GM18498 (cell line): ENCODE results near the gene MAPRE2.
"Not testable (repeated sequence)": the region's sequence is repeated elsewhere in the genome, so short reads cannot be mapped to it uniquely, and the experiment has no call there.

Experiments used
- ATAC-seq: cut with Tn5 transposase; IDR thresholded peaks from one replicate; pipeline ENCODE4 v1.9.1; 2021; ENCODE audit warnings: mild to moderate bottlenecking, moderate library complexity; ENCODE audit not compliant: unreplicated experiment

Gene MAPRE2

DNA sequence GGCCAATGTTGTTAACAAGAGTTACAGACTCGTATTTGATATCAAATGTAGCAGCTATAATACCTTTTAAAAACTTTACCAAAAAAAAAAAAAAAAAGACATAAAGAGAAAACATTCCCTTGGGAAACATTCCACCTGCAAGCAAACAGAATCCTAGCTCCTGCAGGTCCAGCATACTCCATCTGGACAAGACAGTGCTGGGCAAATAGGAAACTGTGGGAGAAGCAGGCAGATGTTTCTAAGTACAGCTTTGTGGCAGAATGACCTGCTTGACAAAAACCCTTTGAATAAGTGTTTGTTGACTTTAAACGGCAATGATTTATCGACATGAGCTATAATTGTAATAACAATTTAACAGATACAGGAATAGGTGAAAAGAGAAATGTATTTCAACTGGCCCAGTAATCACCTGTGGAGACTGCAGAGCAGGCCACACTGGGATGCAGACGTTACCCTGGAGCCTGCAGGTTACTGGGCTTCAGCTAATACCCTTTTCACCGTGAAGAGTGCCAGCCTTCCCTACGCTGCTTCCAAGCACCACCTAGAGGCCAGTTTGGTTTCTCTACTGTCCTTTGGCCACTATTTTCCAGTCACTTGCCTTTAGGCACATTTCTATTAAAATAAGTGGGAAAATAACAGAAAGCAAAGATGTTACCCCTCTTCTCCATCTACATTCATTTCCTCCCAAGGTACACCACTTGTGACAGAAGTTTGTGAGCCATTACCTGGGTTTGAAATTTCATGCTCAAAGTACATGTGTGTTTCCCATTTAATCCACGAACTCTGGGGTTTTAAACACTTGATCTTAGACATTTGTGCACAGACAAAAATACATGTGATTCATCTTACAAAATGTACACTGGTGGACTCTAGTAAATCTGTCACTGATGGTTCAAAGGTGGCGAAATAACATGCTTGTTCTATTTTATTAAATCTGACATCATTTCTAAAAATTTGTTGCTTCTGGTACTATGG lies 102.7 kb downstream of the MAPRE2 start:
- no peak for ATAC-seq

DNA sequence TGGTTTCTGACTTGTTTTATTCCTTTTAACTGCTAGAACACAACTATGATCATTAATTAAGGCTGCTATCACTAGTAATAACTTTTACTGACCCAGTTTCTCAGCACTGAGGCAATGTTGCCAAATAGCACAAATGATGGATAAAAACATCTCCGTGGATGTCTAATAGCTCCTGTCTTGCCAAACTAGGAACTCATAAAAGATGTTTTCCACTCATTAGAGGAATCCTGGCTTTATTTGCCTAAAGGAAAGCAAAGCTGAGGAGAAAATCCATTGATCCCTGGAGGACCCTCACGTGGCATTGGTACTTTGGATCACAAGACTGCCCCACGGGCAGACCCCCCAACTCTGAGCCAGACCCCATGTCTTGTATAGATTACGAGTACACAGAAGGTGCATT lies 103.5 kb downstream of the MAPRE2 start:
- ATAC-seq = no peak

DNA sequence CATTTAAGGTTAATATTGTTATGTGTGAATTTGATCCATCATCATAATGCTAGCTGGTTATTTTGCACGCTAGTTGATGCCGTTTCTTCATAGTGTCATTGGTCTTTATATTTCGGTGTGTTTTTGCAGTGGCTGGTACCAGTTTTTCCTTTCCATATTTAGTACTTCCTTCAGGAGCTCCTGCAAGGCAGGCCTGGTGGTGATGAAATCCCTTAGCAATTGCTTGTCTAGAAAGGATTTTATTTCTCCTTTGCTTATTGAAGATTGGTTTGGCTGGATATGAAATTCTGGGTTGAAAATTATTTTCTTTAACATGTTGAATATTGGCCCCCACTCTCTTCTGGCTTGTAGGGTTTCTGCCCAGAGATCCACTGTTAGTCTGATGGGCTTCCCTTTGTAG lies 109.0 kb downstream of the MAPRE2 start:
- ATAC-seq = not testable (repeated sequence)

GRCh38 chr18:35153609-35154272 lies 112.5 kb downstream of the MAPRE2 start:
- peak; percentile 59 for ATAC-seq

DNA sequence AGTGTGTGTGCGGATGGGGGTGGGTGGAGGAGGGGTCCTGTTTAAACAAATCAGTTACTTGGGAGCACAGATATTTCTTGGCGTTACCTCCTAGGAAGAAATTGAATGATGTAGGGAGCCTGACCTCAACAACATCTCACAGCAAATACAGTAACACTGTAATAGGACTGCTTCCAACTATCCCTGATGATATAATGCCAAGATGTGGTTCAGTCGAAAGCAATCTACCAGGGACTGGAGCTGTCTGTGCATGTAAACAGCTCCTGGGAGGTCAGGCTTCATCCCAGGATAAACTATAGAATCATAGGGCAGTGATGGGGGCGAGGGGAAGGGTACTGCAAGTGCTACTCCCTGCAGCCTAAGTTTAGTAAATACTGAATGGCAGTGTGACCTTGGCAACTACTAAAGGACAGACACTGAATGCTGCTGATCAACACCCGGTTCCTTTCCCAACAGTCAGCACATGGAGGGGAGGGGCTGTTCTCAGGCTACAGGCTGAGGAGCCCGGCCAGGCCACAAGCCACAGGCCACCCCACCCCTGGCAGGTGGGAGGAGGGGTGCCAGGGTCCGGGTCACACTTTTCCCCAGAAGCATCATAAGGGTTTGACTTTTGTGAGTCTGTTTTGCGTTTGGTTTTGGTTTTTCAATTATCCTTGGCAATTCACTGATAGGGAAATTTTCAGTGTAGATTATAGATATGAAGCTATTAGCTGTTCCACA lies 114.3 kb downstream of the MAPRE2 start:
- no peak for ATAC-seq

DNA sequence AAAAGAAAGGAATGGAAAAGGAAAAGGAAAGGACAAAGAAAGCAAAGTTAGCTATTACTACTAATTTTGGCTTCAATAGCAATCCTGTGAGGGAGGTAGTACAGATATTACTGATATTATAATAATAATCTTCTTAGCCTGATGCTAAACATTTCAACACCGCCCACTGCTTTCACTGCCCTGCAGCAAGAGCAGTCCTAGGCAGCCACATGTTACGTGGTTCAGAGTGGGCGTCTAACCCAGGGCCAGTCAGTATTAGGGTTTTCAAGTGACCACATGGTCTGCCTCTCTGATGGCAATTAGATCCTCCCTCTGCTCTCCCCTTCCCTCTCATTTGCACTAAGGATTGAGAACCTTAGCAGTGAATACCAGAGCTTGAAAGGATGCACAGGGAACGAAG lies 116.0 kb downstream of the MAPRE2 start:
- ATAC-seq = no peak

GRCh38 chr18:35158728-35159450 lies 117.7 kb downstream of the MAPRE2 start:
- no peak for ATAC-seq

GRCh38 chr18:35159782-35160181 lies 118.6 kb downstream of the MAPRE2 start:
- ATAC-seq = no peak

DNA sequence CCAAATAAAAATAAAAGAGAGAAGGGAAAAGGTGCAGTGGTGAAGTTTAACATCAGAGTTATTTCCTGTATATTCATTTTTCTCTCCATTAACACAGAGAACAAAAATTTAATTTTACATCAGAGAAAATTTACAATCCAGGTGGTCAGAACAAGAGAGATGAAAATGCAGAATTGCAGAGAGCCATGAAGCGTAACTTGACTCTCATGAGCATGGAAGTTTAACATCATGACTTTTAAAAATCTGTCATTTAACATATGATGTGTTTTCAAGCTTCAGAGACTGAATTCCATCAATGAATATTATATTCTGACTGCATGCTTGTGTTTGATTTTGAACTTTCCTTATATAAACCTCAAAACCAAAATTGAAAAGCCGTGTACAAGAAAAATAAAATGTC lies 120.3 kb downstream of the MAPRE2 start:
- ATAC-seq = no peak

DNA sequence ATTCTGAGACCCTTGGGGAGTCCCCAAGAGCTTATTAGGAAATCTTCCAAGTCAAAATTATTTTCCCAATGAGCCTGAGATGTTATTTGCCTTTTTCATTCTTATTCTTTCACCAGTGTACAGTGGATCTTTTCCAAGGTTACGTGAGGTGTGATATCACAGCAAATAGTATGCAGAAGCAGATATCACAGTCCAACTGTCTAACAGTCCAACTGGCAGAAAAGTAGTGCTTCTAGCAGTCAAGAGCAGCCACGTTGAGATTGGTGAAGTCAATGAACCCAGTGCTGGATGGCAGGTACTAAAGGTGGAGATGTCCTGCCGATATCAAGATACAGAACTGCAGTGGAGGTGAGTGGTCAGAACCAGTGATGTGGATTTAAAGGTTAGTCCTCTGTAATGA lies 120.7 kb downstream of the MAPRE2 start:
- ATAC-seq = no peak

- ATAC-seq = no peak
Measured at GRCh38 chr18:35163014-35163539, 121.9 kb downstream of the MAPRE2 start.

GRCh38 chr18:35163721-35164120 lies 122.5 kb downstream of the MAPRE2 start:
- no peak for ATAC-seq

DNA sequence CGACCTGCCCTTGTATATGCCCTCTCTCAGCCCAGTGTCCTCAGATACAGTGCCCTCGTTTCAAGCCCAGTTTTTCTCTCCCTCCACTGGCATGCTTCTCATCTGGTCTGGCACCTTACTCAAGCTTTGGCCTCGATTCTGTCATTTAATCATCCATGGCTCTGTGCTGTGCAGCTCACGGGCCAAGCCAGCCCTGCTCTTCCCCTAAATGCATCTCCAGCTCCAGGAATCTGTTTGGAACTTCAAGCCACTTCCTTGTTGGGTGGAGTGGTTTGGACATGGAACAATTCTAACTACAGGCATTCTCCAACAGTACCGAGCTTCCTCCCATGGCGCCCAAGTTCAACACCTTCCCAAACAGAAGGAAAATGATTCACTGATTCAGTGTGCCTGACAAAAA lies 122.9 kb downstream of the MAPRE2 start:
- ATAC-seq = no peak

DNA sequence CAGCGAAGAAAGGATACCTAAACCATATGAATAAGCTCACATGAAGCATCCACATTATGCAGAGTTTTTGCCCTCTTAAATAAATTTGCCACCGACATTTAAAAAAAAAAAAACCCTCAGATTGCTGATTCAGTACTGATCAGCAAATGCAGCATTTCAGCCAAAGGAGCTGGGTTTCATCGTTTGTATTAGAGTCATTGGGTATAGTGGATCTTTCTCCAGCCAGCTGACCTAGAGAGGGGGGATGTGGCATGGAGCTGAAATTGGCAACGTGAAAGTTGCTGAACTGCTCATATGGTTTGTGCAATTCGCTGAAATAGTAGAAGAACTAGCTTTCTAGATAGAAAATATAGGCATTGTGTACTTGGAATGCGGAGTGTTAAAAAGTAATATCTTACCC lies 126.1 kb downstream of the MAPRE2 start:
- no peak for ATAC-seq

DNA sequence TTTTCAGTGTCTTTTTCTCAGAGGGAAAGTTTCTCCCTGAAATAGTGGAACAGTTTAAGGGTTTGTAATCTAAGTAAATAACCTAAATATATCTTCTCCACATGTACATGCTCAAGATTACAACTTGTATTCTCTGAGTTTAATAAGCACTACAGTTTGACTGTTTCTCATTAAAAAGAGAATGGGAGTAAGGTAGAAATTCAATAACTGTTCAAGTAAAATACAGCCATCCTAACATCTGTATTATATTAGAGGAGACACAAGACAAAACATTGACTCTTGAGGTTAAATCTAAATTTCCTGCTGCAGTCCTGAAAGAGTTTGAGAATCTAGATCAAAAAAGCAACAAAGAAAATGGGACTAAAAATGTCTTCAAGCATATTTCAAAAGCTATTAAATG lies 126.6 kb downstream of the MAPRE2 start:
- no peak for ATAC-seq

DNA sequence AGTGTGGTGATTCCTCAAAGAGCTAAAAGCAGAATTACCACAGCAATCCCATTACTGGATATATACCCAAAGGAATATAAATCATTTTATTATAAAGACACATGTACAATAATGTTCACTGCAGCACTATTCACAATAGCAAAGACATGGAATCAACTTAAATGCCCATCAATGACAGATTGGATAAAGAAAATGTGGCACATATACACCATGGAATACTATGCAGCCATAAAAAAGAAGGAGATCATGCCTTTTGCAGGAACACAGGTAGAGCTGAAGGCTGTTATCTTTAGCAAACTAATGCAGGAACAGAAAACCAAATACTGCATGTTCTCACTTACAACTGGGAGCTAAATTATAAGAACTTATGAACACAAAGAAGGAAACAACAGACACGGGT lies 129.1 kb downstream of the MAPRE2 start:
- not testable (repeated sequence) for ATAC-seq

DNA sequence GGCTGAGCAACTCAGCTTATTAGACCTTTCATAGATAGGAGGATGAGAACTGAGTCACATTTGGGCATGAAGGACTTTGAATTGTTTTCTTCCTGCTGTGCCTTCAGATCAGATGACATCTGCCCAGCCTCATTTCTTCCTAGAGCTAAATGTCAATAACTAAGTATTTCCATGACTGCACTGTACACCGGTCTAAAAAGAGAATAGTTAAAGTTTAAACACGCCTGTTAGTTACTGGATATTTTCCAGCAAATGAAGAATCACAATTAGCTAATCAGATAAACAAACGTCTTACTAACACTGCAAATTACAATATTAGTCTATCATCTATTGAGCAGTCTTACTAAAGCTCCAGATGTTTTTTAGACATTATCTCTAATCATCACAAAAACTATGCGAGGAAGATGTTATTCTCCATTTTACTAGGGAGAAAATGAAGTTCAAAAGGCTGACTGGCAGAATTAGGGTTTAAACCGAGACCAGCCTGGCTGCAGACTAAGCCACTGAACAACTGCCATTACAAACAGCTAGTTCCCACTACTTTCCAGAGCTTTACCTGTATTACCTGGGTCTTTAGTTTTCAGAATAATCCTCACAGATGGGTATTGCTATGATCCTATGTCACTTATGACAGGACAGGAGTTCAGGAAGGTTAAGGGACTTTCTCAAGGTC lies 130.2 kb downstream of the MAPRE2 start:
- no peak for ATAC-seq

DNA sequence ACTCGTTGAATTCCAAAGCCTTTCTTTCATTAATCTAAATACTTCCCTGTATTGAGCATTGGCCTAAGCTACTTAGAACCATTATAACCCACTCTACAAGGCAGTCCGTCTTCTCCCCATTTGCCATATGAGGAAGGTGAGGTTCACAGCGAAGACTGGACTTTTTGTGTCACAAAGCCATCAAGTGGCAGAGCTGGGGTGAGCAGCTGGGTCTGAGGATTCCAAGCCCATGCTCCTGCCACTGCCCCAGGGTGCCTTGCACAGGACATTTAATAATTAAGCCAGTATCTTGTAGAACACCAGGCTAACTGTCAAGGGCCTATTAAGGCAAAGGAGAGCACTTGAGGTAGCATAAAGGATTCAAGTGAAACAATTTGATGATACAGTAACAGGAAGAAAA lies 130.8 kb downstream of the MAPRE2 start:
- ATAC-seq = no peak

DNA sequence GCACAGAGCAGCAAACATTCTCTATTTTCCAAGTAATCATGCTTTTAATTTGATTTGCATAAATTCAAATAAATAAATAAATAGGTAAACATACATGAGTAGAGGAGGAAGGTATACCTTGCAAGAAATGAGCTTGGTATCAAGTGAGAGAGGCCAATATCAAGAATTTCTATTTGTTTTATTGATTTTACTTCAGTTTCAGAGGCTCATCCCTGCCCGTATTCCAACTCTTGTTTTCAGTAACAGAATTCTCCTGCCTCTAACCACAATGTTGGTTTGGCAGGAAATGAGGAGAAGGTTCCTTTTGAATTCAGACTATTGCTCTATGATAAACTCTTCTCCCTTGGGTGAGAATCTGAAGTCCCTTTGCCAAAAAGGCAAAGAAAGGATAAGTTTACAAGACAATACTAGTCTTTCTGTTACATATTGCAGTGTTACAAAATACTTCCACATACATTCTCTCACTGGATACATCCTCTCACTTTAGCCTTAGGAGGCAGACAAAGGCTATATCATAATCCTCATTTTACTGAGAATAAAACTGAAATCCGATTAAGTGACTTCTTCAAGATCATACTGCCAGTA lies 131.3 kb downstream of the MAPRE2 start:
- ATAC-seq = no peak
